ENCODE measurements around the gene IQSEC3. TPM values are rescaled to one million over a fixed set of nuclear protein-coding genes. Genes with fewer than 3 reads are reported as not detected.

The IQSEC3 gene
- total and polyA plus RNA-seq, 2 of the 13 experiments (the other 11 are each of a cell fraction or from before 2014, with no cell fraction given) = not detected

- no peak for TF ChIP-seq ZXDC (CRISPR knock-in tag; IDR thresholded peaks at IDR 0.05)
- no peak for TF ChIP-seq ZNF468 (CRISPR knock-in tag; IDR thresholded peaks at IDR 0.05)
- no peak for TF ChIP-seq ZHX2 (IDR thresholded peaks at IDR 0.05; ENCODE audit: low read depth)
- TF ChIP-seq ZHX2 (CRISPR knock-in tag; IDR thresholded peaks at IDR 0.05; ENCODE audit: borderline replicate concordance) = no peak
- TF ChIP-seq SMC3 (IDR thresholded peaks at IDR 0.05; ENCODE audit: low read length) = peak; percentile 68
- peak; percentile 23; the same call in 1 of the 2 replicates for TF ChIP-seq PHF21A (CRISPR knock-in tag; IDR thresholded peaks at IDR 0.05)
- TF ChIP-seq SP2 (CRISPR knock-in tag; IDR thresholded peaks at IDR 0.05) = no peak
- TF ChIP-seq ZNF33A (CRISPR knock-in tag; IDR thresholded peaks at IDR 0.05; ENCODE audit: borderline replicate concordance) = no peak
- peak; percentile 74 for TF ChIP-seq TARDBP (CRISPR knock-in tag; IDR thresholded peaks at IDR 0.05)
- TF ChIP-seq RFX5 (IDR thresholded peaks at IDR 0.05; ENCODE audit: low read depth, low read length) = no peak
- no peak for TF ChIP-seq RBFOX2 (IDR thresholded peaks at IDR 0.05; ENCODE audit: low read depth, low read length)
- TF ChIP-seq ATF1 (CRISPR knock-in tag; IDR thresholded peaks at IDR 0.05) = no peak
- TF ChIP-seq PREB (CRISPR knock-in tag; IDR thresholded peaks at IDR 0.05) = no peak
- no peak for TF ChIP-seq TBP (CRISPR knock-in tag; IDR thresholded peaks at IDR 0.05)
- TF ChIP-seq TRAFD1 (CRISPR knock-in tag; IDR thresholded peaks at IDR 0.05; ENCODE audit: borderline replicate concordance) = 0 out of 2 replicates have a peak, but pooled peaks have one; percentile 62
- peak; percentile 52; the same call in 1 of the 2 replicates for TF ChIP-seq ZFX (CRISPR knock-in tag; IDR thresholded peaks at IDR 0.05; ENCODE audit: low read depth)
- TF ChIP-seq PRPF4 (IDR thresholded peaks at IDR 0.05; ENCODE audit: low read depth, low read length, poor library complexity, severe bottlenecking) = no peak
Measured at GRCh38 chr12:153080-153746, 86.6 kb downstream of the IQSEC3 start (continued).
